HEK293T (cell line): ENCODE measurements around the gene NPR3.

ENCODE experiments used
- ARNT ChIP-seq: fragments of 450-650 bp; IDR thresholded peaks from 2 replicates; pipeline ENCODE4 v1.6.1; 2017; ENCODE audit warnings: mild to moderate bottlenecking
- BHLHE40 ChIP-seq: fragments of 450-650 bp; IDR thresholded peaks from 2 replicates; pipeline ENCODE4 v1.6.1; 2016; ENCODE audit warnings: mild to moderate bottlenecking, moderate library complexity, borderline replicate concordance
- FOXA1 ChIP-seq: fragments of 450-650 bp; IDR thresholded peaks from 2 replicates; pipeline ENCODE4 v1.6.1; 2016; ENCODE audit warnings: mild to moderate bottlenecking
- FOXK2 ChIP-seq: fragments of 450-650 bp; IDR thresholded peaks from 2 replicates; pipeline ENCODE4 v1.6.1; 2016; ENCODE audit warnings: mild to moderate bottlenecking
- FOXM1 ChIP-seq: fragments of 450-650 bp; IDR thresholded peaks from 2 replicates; pipeline ENCODE4 v1.6.1; 2017; ENCODE audit warnings: mild to moderate bottlenecking, borderline replicate concordance
- HDGF ChIP-seq: fragments of 450-650 bp; IDR thresholded peaks from 2 replicates; pipeline ENCODE4 v1.6.1; 2017; ENCODE audit warnings: antibody characterized with exemption, borderline replicate concordance
- SP1 ChIP-seq: fragments of 450-650 bp; IDR thresholded peaks from 2 replicates; pipeline ENCODE4 v1.6.1; 2017

DNA sequence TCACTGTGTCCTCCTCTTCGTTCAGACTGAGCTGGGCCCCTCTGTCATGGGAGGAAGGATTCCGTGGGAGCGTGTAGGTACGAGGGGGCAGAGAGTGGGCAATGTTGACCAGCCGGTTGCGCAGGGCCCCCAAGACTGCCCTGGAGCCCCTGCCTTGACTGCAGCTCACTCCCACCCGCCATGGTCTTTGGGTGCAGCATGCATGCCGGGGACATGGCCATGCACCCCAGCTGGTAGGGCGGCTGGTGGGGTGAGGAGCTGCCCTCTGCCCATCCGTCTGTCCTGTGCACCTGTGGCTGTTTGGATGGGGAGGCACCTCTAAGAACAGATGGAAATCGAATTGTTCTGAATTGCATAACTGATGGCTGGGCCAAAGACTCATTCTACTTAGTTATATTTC is 42.6 kb upstream of the NPR3 start:
- TF ChIP-seq SP1 (no peak), FOXM1 (no peak), BHLHE40 (no peak), FOXK2 (no peak), FOXA1 (no peak), HDGF (no peak), ARNT (no peak)
